HEK293 (cell line): Measurements from ENCODE around the gene GM2A.

Experiments used
- CTCF ChIP-seq: fragments of 450-650 bp; formaldehyde crosslinking; IDR thresholded peaks from 2 replicates; pipeline ENCODE4 v1.5.1; 2016; ENCODE audit warnings: missing biosample characterization, missing genetic modification characterization
- ELK4 ChIP-seq: IDR thresholded peaks from 2 replicates; pipeline ENCODE4 v1.6.1; 2011; ENCODE audit warnings: mild to moderate bottlenecking, low read depth, low read length, borderline replicate concordance
- TCF7L2 ChIP-seq: IDR thresholded peaks from 2 replicates; pipeline ENCODE4 v1.6.1; 2011; ENCODE audit warnings: low read depth, mild to moderate bottlenecking, inconsistent platforms, low read length, moderate library complexity, borderline replicate concordance
- ZBTB26 ChIP-seq: fragments of 450-650 bp; formaldehyde crosslinking; optimal IDR thresholded peaks from 2 replicates; pipeline ENCODE3; 2016; ENCODE audit warnings: missing biosample characterization, mild to moderate bottlenecking, missing genetic modification characterization
- ZFP41 ChIP-seq: fragments of 450-650 bp; formaldehyde crosslinking; IDR thresholded peaks from 2 replicates; pipeline ENCODE4 v1.5.1; 2016; ENCODE audit warnings: missing biosample characterization, missing genetic modification characterization, borderline replicate concordance
- ZNF549 ChIP-seq: fragments of 450-650 bp; IDR thresholded peaks from 2 replicates; pipeline ENCODE4 v1.5.1; 2018; ENCODE audit warnings: missing biosample characterization, missing genetic modification characterization, mild to moderate bottlenecking, inconsistent platforms, moderate library complexity
- ZNF560 ChIP-seq: fragments of 450-650 bp; formaldehyde crosslinking; IDR thresholded peaks from 2 replicates; pipeline ENCODE4 v1.5.1; 2017; ENCODE audit warnings: missing biosample characterization, missing genetic modification characterization, borderline replicate concordance
- ZNF670 ChIP-seq: fragments of 450-650 bp; formaldehyde crosslinking; IDR thresholded peaks from 2 replicates; pipeline ENCODE4 v1.5.1; 2016; ENCODE audit warnings: missing biosample characterization, missing genetic modification characterization, low read depth
- ZNF830 ChIP-seq: fragments of 450-650 bp; IDR thresholded peaks from 2 replicates; pipeline ENCODE4 v1.5.0; 2018; ENCODE audit warnings: missing biosample characterization, missing genetic modification characterization, low read depth, mild to moderate bottlenecking, moderate library complexity

DNA sequence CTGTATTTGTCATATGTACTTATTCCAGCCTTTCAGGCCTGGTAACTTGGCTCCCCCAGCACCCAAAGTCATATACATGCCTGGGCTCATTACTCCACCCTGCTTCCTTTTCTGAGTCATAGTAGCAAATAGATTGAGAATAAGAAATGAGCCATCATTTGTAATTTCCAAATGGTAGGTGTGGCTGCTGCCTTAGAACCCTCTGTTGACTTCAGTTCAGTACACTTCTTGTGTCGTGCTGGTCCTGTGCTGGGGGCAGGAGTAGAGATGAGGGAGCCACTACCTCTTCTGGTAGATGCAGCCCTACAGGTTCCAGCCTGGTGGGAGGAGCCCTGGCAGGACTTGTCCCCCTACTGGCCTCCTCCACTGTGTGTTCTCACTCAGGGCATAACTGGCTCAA is 11.1 kb downstream of the GM2A start:
- no peak for TF ChIP-seq ELK4
- TF ChIP-seq TCF7L2: no peak
- TF ChIP-seq CTCF (tag by site-specific recombination): no peak
- no peak for TF ChIP-seq ZFP41 (tag by site-specific recombination)
- TF ChIP-seq ZNF549: no peak
- no peak for TF ChIP-seq ZBTB26 (tag by site-specific recombination)
- TF ChIP-seq ZNF560 (tag by site-specific recombination): no peak
- TF ChIP-seq ZNF670 (tag by site-specific recombination): no peak
- no peak for TF ChIP-seq ZNF830 (tag by site-specific recombination)
